CD14-positive monocyte (primary cell): ENCODE results near the gene ADGRL3. TPM values are rescaled to one million over a fixed set of nuclear protein-coding genes. Genes with fewer than 3 reads are reported as not detected.

ENCODE experiments used
- DNase-seq, 3 donors: peaks; one replicate each; pipeline ENCODE4 v3.0.0-alpha.2; 2011 to 2022
- H2AFZ ChIP-seq: 2 replicates; pipeline ENCODE4 v1.6.0; 2012; ENCODE audit warnings: mild to moderate bottlenecking, low read depth, low read length, inconsistent platforms; ENCODE audit not compliant: insufficient read depth, poor library complexity, severe bottlenecking
- H3K27ac ChIP-seq, 2 donors: 1 replicate in 1 of 2; 2 replicates in 1 of 2; pipeline ENCODE4 v1.5.1; 2012 to 2013; ENCODE audit warnings: low read length in 2 of 2, control low read depth in 1 of 2, inconsistent platforms in 1 of 2, low read depth in 1 of 2, mild to moderate bottlenecking in 1 of 2
- H3K27me3 ChIP-seq, 2 donors: one replicate each; pipeline versions ENCODE4 v1.6.0 to v1.6.1; 2011 to 2013; ENCODE audit warnings: low read length in 2 of 2; ENCODE audit not compliant: control insufficient read depth in 2 of 2, insufficient read depth in 2 of 2
- H3K36me3 ChIP-seq, 2 donors: replicated peaks in 1 of 2; 1 replicate in 1 of 2; 2 replicates in 1 of 2; pipeline versions ENCODE4 v1.5.1 to v1.6.1; 2012 to 2013; ENCODE audit warnings: low read length in 2 of 2, control low read depth in 1 of 2, inconsistent platforms in 1 of 2, mild to moderate bottlenecking in 1 of 2; ENCODE audit not compliant: insufficient read depth in 2 of 2, control insufficient read depth in 1 of 2
- H3K4me1 ChIP-seq, 2 donors: 1 replicate in 1 of 2; 2 replicates in 1 of 2; pipeline versions ENCODE4 v1.5.1 to v1.6.1; 2012 to 2013; ENCODE audit warnings: low read length in 2 of 2, control low read depth in 1 of 2, inconsistent platforms in 1 of 2, mild to moderate bottlenecking in 1 of 2, moderate library complexity in 1 of 2; ENCODE audit not compliant: insufficient read depth in 2 of 2, control insufficient read depth in 1 of 2
- H3K4me2 ChIP-seq: replicated peaks from 2 replicates; pipeline ENCODE3; 2012; ENCODE audit warnings: low read length, moderate library complexity, mild to moderate bottlenecking; ENCODE audit not compliant: poor library complexity, severe bottlenecking; ENCODE audit errors: extremely low read depth
- H3K4me3 ChIP-seq, 3 experiments: fragments of 200-600 bp in 1 of 3; sonication (generic) in 1 of 3; replicated peaks in 1 of 3; 1 replicate in 2 of 3; 2 replicates in 1 of 3; pipeline ENCODE4 v1.5.1; 2011 to 2013; ENCODE audit warnings: low read length in 3 of 3, mild to moderate bottlenecking in 3 of 3, control low read depth in 2 of 3, low read depth in 2 of 3, inconsistent platforms in 1 of 3, moderate library complexity in 1 of 3
- H3K79me2 ChIP-seq: 2 replicates; pipeline ENCODE4 v1.6.0; 2012; ENCODE audit warnings: mild to moderate bottlenecking, control low read depth, inconsistent platforms, low read length, moderate library complexity; ENCODE audit not compliant: insufficient read depth
- H3K9ac ChIP-seq: 2 replicates; pipeline ENCODE4 v1.6.0; 2017; ENCODE audit warnings: low read length, mild to moderate bottlenecking; ENCODE audit not compliant: insufficient read depth, poor library complexity, severe bottlenecking
- H3K9me3 ChIP-seq, 2 donors: replicated peaks in 1 of 2; 1 replicate in 1 of 2; 2 replicates in 1 of 2; pipeline versions ENCODE4 v1.5.1 to v1.6.1; 2012 to 2013; ENCODE audit warnings: low read length in 2 of 2, control low read depth in 1 of 2; ENCODE audit not compliant: control insufficient read depth in 1 of 2, insufficient read depth in 1 of 2
- H4K20me1 ChIP-seq: 2 replicates; pipeline ENCODE4 v1.6.0; 2012; ENCODE audit warnings: mild to moderate bottlenecking, low read length, control low read depth, moderate library complexity; ENCODE audit not compliant: insufficient read depth
- H3K27ac Mint-ChIP-seq, 7 donors: one replicate each; pipeline ENCODE4 v1.8.0; 2020; ENCODE audit warnings: mild to moderate bottlenecking in 7 of 7, mixed read lengths in 7 of 7, moderate library complexity in 6 of 7, inconsistent platforms in 2 of 7
- H3K27me3 Mint-ChIP-seq, 3 donors: one replicate each; pipeline ENCODE4 v1.8.0; 2021 to 2022; ENCODE audit warnings: low read depth in 3 of 3, mild to moderate bottlenecking in 3 of 3, mixed read lengths in 3 of 3, moderate library complexity in 3 of 3, inconsistent platforms in 1 of 3
- H3K36me3 Mint-ChIP-seq, 2 donors: one replicate each; pipeline ENCODE4 v1.8.0; 2020; ENCODE audit warnings: mixed read lengths in 2 of 2, inconsistent platforms in 1 of 2, mild to moderate bottlenecking in 1 of 2
- H3K4me1 Mint-ChIP-seq: one replicate; pipeline ENCODE4 v1.8.0; 2020; ENCODE audit warnings: mild to moderate bottlenecking, mixed read lengths
- H3K4me3 Mint-ChIP-seq, 2 donors: one replicate each; pipeline ENCODE4 v1.8.0; 2020; ENCODE audit warnings: mild to moderate bottlenecking in 2 of 2, mixed read lengths in 2 of 2, moderate library complexity in 1 of 2
- H3K9me3 Mint-ChIP-seq, 7 donors: one replicate each; pipeline ENCODE4 v1.8.0; 2020 to 2022; ENCODE audit warnings: mixed read lengths in 7 of 7, mild to moderate bottlenecking in 6 of 7, moderate library complexity in 6 of 7, inconsistent platforms in 2 of 7
- WGBS: methylation state at CpG from one replicate; pipeline ENCODE4 v1.1.5; 2013; ENCODE audit warnings: missing lambda C conversion rate; ENCODE audit not compliant: insufficient coverage; 5-methylcytosine and 5-hydroxymethylcytosine counted together
- intact Hi-C, 2 donors: fragments of 100-400 bp; cut with micrococcal nuclease; formaldehyde crosslinking; loops; one replicate each; pipeline versions ENCODE4 v1.15.0 to v1.15.1; 2023
- polyA plus RNA-seq, 3 donors: library from polyadenylated mRNA; depleted of rRNA in 1 of 3; unstranded in 2 of 3; stranded (reverse) in 1 of 3; fragments of 300-500 nt in 2 of 3; fragments of >200 nt in 1 of 3; fragmentation: Illumina TruSeq in 2 of 3; gene quantifications; 1 replicate in 2 of 3; 2 replicates in 1 of 3; pipeline ENCODE4 v1.2.3, GENCODE V29; 2012 to 2021
- TF ChIP-seq, protein P1 (sequence below): fragments of 200-600 bp; IDR thresholded peaks from one replicate; pipeline ENCODE4 v1.8.0; 2022; ENCODE audit warnings: antibody characterized with exemption, mild to moderate bottlenecking

Gene ADGRL3
- polyA plus RNA-seq, 3 donors, result not detected

DNA sequence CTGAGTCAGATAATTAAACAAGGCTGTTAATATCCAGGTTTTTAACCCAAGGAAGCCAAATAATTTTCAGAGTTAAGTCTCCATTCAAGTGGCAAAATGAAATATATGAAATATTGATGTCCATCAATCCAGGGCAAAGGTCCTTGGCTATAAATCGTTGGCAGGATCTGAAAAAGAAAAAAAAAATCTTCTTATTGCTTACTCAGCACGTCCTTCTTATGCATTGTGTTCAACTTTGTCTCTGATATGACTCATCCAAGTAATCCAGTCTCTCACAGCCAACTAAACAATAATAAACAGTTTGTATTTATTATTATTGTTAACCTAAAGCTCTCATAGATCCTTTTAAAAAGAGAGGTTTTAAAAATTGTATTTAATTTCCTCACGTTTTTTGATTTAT lies 851.2 kb downstream of the ADGRL3 start:
- no CpG with 5 or more reads among the region's 3 CpGs for WGBS
- DNase-seq, result no peak

DNA sequence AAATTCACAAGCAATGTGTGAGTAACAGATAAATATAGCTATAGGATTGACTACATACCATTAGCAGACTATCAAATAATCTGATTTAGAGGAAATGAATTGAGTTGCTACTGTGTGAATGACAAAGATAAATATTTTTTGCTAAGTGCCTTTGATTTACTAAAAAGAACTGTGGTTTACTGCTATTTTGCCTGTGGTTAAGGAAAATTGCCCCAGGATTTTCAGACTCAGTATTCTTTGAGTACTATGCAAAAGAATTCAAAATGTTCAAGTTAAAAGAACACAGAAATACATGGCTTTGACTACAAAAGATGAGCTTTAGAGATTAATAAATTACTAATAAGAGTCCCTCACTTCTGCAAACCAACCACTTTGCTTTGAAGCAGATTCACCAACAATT lies 853.8 kb downstream of the ADGRL3 start:
- intact Hi-C loops, result no loop called here
- Histone ChIP-seq H3K9me3 (no peaks in the 10 kb centered on the region), H3K9ac (no peak overlapping the region), H3K36me3 (no peaks in the 10 kb centered on the region), H3K79me2 (no peaks in the 10 kb centered on the region), H3K4me1 (no peaks in the 10 kb centered on the region), H3K27ac (no peak overlapping the region), H3K27me3 (no peaks in the 10 kb centered on the region), H3K4me2 (no peak overlapping the region), H4K20me1 (no peaks in the 10 kb centered on the region), H2AFZ (no peak overlapping the region), H3K4me3 (no peak overlapping the region)
- Mint-ChIP-seq H3K27me3 (peaks cover 0 to 2% (median 0%) of the 10 kb centered on the region in 3 donors), H3K9me3 (no peaks in the 10 kb centered on the region), H3K27ac (no peak overlapping the region), H3K4me1 (no peaks in the 10 kb centered on the region), H3K4me3 (no peak overlapping the region), H3K36me3 (no peaks in the 10 kb centered on the region)
- no peak for DNase-seq
- TF ChIP-seq, protein P1, sequence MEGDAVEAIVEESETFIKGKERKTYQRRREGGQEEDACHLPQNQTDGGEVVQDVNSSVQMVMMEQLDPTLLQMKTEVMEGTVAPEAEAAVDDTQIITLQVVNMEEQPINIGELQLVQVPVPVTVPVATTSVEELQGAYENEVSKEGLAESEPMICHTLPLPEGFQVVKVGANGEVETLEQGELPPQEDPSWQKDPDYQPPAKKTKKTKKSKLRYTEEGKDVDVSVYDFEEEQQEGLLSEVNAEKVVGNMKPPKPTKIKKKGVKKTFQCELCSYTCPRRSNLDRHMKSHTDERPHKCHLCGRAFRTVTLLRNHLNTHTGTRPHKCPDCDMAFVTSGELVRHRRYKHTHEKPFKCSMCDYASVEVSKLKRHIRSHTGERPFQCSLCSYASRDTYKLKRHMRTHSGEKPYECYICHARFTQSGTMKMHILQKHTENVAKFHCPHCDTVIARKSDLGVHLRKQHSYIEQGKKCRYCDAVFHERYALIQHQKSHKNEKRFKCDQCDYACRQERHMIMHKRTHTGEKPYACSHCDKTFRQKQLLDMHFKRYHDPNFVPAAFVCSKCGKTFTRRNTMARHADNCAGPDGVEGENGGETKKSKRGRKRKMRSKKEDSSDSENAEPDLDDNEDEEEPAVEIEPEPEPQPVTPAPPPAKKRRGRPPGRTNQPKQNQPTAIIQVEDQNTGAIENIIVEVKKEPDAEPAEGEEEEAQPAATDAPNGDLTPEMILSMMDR, result no peak

More for the DNA sequence above, 851.2 kb downstream of the ADGRL3 start:
- Mint-ChIP-seq H3K36me3 (no peaks in the 10 kb centered on the region), H3K4me1 (no peaks in the 10 kb centered on the region), H3K27ac (no peak overlapping the region), H3K4me3 (no peak overlapping the region), H3K9me3 (no peaks in the 10 kb centered on the region), H3K27me3 (no peaks in the 10 kb centered on the region)
- Histone ChIP-seq H3K9me3 (no peaks in the 10 kb centered on the region), H3K27ac (no peak overlapping the region), H3K4me1 (no peaks in the 10 kb centered on the region), H3K9ac (no peak overlapping the region), H3K4me3 (no peak overlapping the region), H4K20me1 (no peaks in the 10 kb centered on the region), H3K79me2 (no peaks in the 10 kb centered on the region), H3K27me3 (no peaks in the 10 kb centered on the region), H3K4me2 (no peak overlapping the region), H3K36me3 (no peaks in the 10 kb centered on the region), H2AFZ (no peak overlapping the region)
- TF ChIP-seq, protein P1, result no peak
- intact Hi-C loops, result no loop called here
